ENCODE results near the gene KCNH2. TPM values are rescaled to one million over a fixed set of nuclear protein-coding genes. Genes with fewer than 3 reads are reported as not detected.

Gene KCNH2
- total RNA-seq, 4 donors from 2014 or later, result 0.70 TPM; not detected in 3

DNA sequence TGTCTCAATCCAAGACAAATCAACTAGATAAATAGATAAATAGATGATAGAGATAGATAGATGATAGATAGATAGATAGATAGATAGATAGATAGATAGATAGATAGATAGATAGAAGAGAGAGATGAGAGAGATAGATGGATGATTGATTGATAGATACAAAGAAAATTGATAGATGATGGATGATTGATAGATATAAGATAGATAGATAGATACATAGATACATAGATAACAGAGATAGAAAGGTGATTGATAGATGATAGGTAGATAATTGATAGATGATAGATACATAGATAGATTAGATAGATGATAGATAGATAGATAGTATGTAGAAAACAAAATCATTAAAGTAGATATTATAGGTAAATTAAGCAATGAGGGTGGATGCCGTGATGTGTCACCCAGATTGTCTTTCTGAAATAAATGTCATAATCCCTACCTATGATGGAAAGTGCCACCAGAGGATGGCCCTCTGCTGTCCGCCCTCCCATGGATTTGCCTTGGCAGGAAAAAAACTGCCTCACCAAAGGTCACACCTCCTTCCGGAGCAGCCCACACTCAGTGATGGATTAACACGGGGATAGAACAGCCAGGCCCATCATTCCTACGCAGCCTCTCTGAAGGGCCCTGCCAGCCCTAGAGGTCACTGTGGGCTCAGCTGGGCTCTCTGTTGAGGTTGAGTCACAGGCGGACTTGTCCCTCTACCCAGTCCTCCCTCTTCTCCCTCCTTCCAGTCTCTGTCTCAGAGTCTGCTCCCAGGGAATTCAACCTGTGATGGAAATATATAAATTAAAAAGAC lies 50.8 kb downstream of the KCNH2 start:
- Histone ChIP-seq H3K4me1 (no peaks in the 10 kb centered on the region), H3K4me3 (no peak overlapping the region), H3K9me3 (no peaks in the 10 kb centered on the region), H3K36me3 (no peaks in the 10 kb centered on the region), H3K27me3 (peaks cover 11% of the 10 kb centered on the region), H3K27ac (no peak overlapping the region)
- TF ChIP-seq POLR2AphosphoS5 (IDR thresholded peaks at IDR 0.05) (no peak), CTCF (IDR thresholded peaks at IDR 0.05) (no peak), POLR2A (IDR thresholded peaks at IDR 0.05) (no peak), EP300 (IDR thresholded peaks at IDR 0.05) (no peak)
- WGBS, result 74% methylated on average over 6 of the region's 6 CpGs
- DNase-seq (ENCODE audit: low spot score in 2 of 2), result no peak

GRCh38 chr7:150926066-150926465 lies 52.1 kb downstream of the KCNH2 start:
- Histone ChIP-seq H3K9me3 (no peaks in the 10 kb centered on the region), H3K27me3 (peaks cover 11% of the 10 kb centered on the region), H3K36me3 (no peaks in the 10 kb centered on the region), H3K27ac (no peak overlapping the region), H3K4me3 (no peak overlapping the region), H3K4me1 (no peaks in the 10 kb centered on the region)
- no peak for DNase-seq (ENCODE audit: low spot score in 2 of 2)
- TF ChIP-seq CTCF (IDR thresholded peaks at IDR 0.05) (no peak), EP300 (IDR thresholded peaks at IDR 0.05) (no peak), POLR2AphosphoS5 (IDR thresholded peaks at IDR 0.05) (no peak), POLR2A (IDR thresholded peaks at IDR 0.05) (no peak)
- 86% methylated on average over 7 of the region's 7 CpGs for WGBS

DNA sequence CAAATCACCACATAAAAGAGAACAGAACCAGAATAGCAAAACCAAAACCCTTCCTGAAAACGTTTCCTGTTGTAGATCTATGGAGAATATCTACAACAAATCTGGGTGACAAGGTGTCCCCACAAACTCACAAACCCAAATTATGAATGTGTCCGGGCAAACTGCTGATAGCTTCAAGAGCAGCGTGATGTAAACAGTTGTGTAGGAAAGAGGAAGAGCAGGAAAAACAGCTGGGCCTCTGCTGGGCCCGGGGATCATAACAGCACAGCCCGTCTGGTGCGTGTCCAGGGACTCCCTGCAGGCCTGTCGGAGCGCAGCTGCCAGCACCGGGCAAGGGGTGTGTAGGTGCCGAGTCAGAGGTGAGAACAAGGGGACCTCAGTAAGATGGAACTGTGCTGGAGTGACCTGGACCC lies 53.7 kb downstream of the KCNH2 start:
- DNase-seq (ENCODE audit: low spot score in 2 of 2), result no peak
- Histone ChIP-seq H3K4me3 (no peak overlapping the region), H3K27me3 (peaks cover 17% of the 10 kb centered on the region), H3K36me3 (no peaks in the 10 kb centered on the region), H3K9me3 (no peaks in the 10 kb centered on the region), H3K27ac (no peak overlapping the region), H3K4me1 (no peaks in the 10 kb centered on the region)
- 48% methylated on average over 10 of the region's 10 CpGs for WGBS
- TF ChIP-seq EP300 (IDR thresholded peaks at IDR 0.05), result no peak
- TF ChIP-seq CTCF (IDR thresholded peaks at IDR 0.05), result no peak
- no peak for TF ChIP-seq POLR2AphosphoS5 (IDR thresholded peaks at IDR 0.05)
- TF ChIP-seq POLR2A (IDR thresholded peaks at IDR 0.05), result no peak

DNA sequence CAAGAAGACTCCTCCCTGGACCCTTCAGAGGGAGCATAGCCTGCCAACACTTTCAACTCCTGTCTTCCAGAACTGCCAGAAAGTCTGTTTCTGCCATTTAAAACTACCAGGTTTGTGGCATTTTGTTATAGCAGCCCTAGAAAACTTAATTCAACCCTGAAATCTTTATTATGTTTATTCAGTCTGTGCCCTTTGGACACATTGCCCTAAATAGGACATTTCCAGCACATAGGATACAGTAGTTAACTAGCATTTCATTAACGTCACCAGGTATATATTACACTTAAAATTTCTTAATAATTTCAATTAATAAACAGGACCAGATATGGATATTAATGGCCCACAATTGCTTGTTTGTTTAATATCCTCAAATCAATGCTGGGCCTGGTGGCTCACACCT lies 54.3 kb downstream of the KCNH2 start:
- Histone ChIP-seq H3K4me1 (no peaks in the 10 kb centered on the region), H3K4me3 (no peak overlapping the region), H3K36me3 (no peaks in the 10 kb centered on the region), H3K27me3 (peaks cover 18% of the 10 kb centered on the region), H3K27ac (no peak overlapping the region), H3K9me3 (no peaks in the 10 kb centered on the region)
- DNase-seq (ENCODE audit: low spot score in 2 of 2), result no peak
- 82% methylated on average over 1 of the region's 1 CpG for WGBS
- no peak for TF ChIP-seq POLR2AphosphoS5 (IDR thresholded peaks at IDR 0.05)
- no peak for TF ChIP-seq CTCF (IDR thresholded peaks at IDR 0.05)
- no peak for TF ChIP-seq EP300 (IDR thresholded peaks at IDR 0.05)

GRCh38 chr7:150923196-150923595 lies 54.9 kb downstream of the KCNH2 start:
- no peak overlapping the region for H3K4me3 ChIP-seq
- peaks cover 18% of the 10 kb centered on the region for H3K27me3 ChIP-seq
- TF ChIP-seq POLR2A (IDR thresholded peaks at IDR 0.05) (no peak), POLR2AphosphoS5 (IDR thresholded peaks at IDR 0.05) (no peak), CTCF (IDR thresholded peaks at IDR 0.05) (no peak), EP300 (IDR thresholded peaks at IDR 0.05) (no peak)

More at GRCh38 chr7:150923196-150923595, 54.9 kb downstream of the KCNH2 start:
- DNase-seq (ENCODE audit: low spot score in 2 of 2), result no peak
- H3K27ac ChIP-seq, result no peak overlapping the region
- H3K36me3 ChIP-seq, result no peaks in the 10 kb centered on the region
- no peaks in the 10 kb centered on the region for H3K4me1 ChIP-seq
- H3K9me3 ChIP-seq, result no peaks in the 10 kb centered on the region

Data from suprapubic skin (tissue), 4 donors.